HG03064 (cell line): ENCODE results near the gene ERCC1.

ENCODE experiments used
- ATAC-seq: cut with Tn5 transposase; IDR thresholded peaks from one replicate; pipeline ENCODE4 v1.9.1; 2021; ENCODE audit warnings: low read depth; ENCODE audit not compliant: unreplicated experiment

Gene ERCC1

GRCh38 chr19:45406226-45407090 is 17.3 kb downstream of the ERCC1 start, which contains the start of gene POLR1G:
POLR1G (plus strand) TSS chr19:45406644; CDS start chr19:45406697, 53 bp downstream.
- ATAC-seq: peak; percentile 65

- ATAC-seq: peak; percentile 41
These were observed 18.1 kb downstream of the ERCC1 start for GRCh38 chr19:45405435-45406225.

GRCh38 chr19:45404557-45405434 is 18.9 kb downstream of the ERCC1 start, which contains the start of gene PPP1R13L:
PPP1R13L (minus strand) TSS chr19:45405069; CDS start chr19:45398318, 6,751 bp downstream.
- peak; percentile 25 for ATAC-seq

GRCh38 chr19:45403781-45404556 is 19.7 kb downstream of the ERCC1 start:
- ATAC-seq: no peak

- no peak for ATAC-seq
These were observed 20.4 kb downstream of the ERCC1 start for GRCh38 chr19:45403272-45403671.

GRCh38 chr19:45402298-45403061 is 21.2 kb downstream of the ERCC1 start:
- ATAC-seq: no peak

GRCh38 chr19:45401815-45402214 is 21.9 kb downstream of the ERCC1 start:
- ATAC-seq: no peak

GRCh38 chr19:45400192-45400591 is 23.5 kb downstream of the ERCC1 start:
- no peak for ATAC-seq

- ATAC-seq: no peak
These were observed 27.7 kb downstream of the ERCC1 start for GRCh38 chr19:45395821-45396617.

GRCh38 chr19:45391871-45392665 is 31.6 kb downstream of the ERCC1 start:
- ATAC-seq: no peak

GRCh38 chr19:45391346-45391745 is 32.4 kb downstream of the ERCC1 start:
- ATAC-seq: no peak

- no peak for ATAC-seq
These were observed 38.1 kb downstream of the ERCC1 start for GRCh38 chr19:45385392-45386221.

- ATAC-seq: no peak
These were observed 41.3 kb downstream of the ERCC1 start for GRCh38 chr19:45382426-45382825.

- no peak for ATAC-seq
These were observed 43.6 kb downstream of the ERCC1 start for GRCh38 chr19:45380107-45380506.

- ATAC-seq: no peak
These were observed 47.5 kb downstream of the ERCC1 start for GRCh38 chr19:45376045-45376724.
